Measurements from ENCODE around the gene TNFSF12.
A peak's percentile ranks its signal among the peaks of the same experiment; 100 is the strongest.

TNFSF12 gene

DNA sequence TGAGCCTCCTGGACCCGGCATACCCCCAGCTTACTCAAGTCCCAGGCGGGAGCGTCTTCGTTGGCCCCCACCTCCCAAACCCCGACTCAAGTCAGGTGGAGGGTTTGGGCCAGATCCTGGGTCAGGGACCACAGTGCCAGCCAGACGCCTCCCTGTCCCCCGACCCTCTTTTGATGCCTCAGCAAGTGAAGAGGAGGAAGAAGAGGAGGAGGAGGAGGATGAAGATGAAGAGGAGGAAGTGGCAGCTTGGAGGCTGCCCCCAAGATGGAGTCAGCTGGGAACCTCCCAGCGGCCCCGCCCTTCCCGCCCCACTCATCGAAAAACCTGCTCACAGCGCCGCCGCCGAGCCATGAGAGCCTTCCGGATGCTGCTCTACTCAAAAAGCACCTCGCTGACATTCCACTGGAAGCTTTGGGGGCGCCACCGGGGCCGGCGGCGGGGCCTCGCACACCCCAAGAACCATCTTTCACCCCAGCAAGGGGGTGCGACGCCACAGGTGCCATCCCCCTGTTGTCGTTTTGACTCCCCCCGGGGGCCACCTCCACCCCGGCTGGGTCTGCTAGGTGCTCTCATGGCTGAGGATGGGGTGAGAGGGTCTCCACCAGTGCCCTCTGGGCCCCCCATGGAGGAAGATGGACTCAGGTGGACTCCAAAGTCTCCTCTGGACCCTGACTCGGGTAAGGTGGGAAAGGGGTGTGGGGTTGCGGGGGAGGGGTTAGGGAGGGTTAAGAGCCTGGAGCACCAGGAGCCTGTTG lies 14.4 kb downstream of the TNFSF12 start:
- DNase-seq (ENCODE audit: low read depth in 1 of 2, low spot score in 1 of 2): no peak

GRCh38 chr17:7569571-7569970 lies 20.7 kb downstream of the TNFSF12 start:
- DNase-seq (ENCODE audit: low read depth in 1 of 2, low spot score in 1 of 2): no peak

DNA sequence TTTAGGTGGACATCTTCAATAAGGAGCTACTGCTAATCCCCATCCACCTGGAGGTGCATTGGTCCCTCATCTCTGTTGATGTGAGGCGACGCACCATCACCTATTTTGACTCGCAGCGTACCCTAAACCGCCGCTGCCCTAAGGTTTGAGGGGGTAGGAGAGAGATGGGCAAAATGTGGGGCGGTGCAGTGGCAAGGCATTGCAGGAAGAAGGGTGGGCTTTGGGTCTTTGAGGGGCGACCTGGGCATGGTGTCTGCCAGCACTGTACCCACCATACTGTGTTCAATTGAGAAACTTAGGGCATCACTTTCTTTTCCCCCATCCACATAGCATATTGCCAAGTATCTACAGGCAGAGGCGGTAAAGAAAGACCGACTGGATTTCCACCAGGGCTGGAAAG lies 21.5 kb downstream of the TNFSF12 start:
- DNase-seq (ENCODE audit: low read depth in 1 of 2, low spot score in 1 of 2): no peak

DNA sequence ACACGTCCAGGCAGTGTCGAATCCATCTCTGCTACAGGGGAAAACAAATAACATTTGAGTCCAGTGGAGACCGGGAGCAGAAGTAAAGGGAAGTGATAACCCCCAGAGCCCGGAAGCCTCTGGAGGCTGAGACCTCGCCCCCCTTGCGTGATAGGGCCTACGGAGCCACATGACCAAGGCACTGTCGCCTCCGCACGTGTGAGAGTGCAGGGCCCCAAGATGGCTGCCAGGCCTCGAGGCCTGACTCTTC lies 23.4 kb downstream of the TNFSF12 start:
- DNase-seq (ENCODE audit: low read depth in 1 of 2, low spot score in 1 of 2): no peak

GRCh38 chr17:7572588-7573323 lies 23.9 kb downstream of the TNFSF12 start:
- peak; percentile 99 for DNase-seq (ENCODE audit: low read depth in 1 of 2, low spot score in 1 of 2)

- DNase-seq (ENCODE audit: low read depth in 1 of 2, low spot score in 1 of 2): peak; percentile 83 to 84
Measured at GRCh38 chr17:7573324-7574080, 24.6 kb downstream of the TNFSF12 start.

GRCh38 chr17:7574176-7574953 lies 25.5 kb downstream of the TNFSF12 start:
- no peak for DNase-seq (ENCODE audit: low read depth in 1 of 2, low spot score in 1 of 2)

DNA sequence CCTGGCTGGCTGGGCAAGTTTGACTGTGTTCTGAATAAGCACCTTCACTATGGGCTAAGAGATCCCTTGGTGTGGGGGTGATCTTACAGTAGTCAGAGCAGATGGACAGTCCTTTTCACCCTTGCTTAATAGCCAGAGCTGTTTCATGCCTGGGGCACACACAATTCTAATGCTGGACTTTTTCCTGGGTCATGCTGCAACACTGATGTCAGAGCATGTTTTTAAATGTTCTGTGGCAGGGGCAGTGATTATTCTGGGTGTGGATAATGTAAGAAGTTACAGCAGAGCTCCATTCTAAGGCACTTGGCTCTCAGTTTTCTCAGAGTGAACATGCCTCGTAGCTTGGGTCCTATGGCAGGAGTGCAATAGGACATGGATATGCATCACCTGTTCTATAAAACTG lies 26.6 kb downstream of the TNFSF12 start:
- no peak for DNase-seq (ENCODE audit: low read depth in 1 of 2, low spot score in 1 of 2)

- no peak for DNase-seq (ENCODE audit: low read depth in 1 of 2, low spot score in 1 of 2)
Measured at GRCh38 chr17:7575959-7576358, 27.1 kb downstream of the TNFSF12 start.

DNA sequence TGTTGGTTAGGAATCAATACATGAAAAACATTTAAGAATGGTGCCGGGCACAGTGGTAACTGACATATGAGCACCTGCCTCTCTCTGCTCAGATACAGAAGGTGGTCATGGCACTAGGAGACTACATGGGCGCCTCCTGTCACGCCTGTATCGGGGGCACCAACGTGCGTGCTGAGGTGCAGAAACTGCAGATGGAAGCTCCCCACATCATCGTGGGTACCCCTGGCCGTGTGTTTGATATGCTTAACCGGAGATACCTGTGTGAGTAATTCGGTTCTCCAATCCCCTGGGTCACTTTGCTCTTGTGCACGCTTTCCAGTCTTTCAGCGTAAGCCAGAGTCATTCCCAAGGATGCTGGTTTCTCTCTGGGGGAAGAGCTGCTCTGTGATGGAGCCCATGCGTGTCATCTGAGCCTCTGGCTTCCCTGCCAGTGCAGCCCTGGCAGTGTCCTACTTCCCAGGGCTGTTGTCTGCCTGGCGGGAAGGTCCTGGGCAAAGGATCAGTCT lies 27.6 kb downstream of the TNFSF12 start:
- DNase-seq (ENCODE audit: low read depth in 1 of 2, low spot score in 1 of 2): no peak

- DNase-seq (ENCODE audit: low read depth in 1 of 2, low spot score in 1 of 2): no peak
Measured at GRCh38 chr17:7577327-7578199, 28.7 kb downstream of the TNFSF12 start.

DNA sequence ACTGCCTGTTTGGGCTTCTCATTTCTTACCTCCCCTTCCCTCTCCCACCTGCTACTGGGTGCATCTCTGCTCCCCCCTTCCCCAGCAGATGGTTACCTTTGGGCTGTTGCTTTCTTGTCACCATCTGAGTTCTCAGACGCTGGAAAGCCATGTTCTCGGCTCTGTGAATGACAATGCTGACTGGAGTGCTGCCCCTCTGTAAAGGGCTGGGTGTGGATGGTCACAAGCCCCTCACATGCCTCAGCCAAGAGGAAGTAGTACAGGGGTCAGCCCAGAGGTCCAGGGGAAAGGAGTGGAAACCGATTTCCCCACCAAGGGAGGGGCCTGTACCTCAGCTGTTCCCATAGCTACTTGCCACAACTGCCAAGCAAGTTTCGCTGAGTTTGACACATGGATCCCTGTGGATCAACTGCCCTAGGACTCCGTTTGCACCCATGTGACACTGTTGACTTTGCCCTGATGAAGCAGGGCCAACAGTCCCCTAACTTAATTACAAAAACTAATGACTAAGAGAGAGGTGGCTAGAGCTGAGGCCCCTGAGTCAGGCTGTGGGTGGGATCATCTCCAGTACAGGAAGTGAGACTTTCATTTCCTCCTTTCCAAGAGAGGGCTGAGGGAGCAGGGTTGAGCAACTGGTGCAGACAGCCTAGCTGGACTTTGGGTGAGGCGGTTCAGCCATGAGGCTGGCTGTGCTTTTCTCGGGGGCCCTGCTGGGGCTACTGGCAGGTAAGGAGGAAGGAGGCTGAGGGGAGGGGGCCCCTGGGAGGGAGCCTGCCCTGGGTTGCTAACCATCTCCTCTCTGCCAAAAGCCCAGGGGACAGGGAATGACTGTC lies 30.4 kb downstream of the TNFSF12 start, which contains the start of gene CD68:
Gene CD68 (plus strand): TSS at position 638 of the 833 bp plus-strand sequence. CDS start 40 bp downstream, at position 678.
- DNase-seq (ENCODE audit: low read depth in 1 of 2, low spot score in 1 of 2): no peak

DNA sequence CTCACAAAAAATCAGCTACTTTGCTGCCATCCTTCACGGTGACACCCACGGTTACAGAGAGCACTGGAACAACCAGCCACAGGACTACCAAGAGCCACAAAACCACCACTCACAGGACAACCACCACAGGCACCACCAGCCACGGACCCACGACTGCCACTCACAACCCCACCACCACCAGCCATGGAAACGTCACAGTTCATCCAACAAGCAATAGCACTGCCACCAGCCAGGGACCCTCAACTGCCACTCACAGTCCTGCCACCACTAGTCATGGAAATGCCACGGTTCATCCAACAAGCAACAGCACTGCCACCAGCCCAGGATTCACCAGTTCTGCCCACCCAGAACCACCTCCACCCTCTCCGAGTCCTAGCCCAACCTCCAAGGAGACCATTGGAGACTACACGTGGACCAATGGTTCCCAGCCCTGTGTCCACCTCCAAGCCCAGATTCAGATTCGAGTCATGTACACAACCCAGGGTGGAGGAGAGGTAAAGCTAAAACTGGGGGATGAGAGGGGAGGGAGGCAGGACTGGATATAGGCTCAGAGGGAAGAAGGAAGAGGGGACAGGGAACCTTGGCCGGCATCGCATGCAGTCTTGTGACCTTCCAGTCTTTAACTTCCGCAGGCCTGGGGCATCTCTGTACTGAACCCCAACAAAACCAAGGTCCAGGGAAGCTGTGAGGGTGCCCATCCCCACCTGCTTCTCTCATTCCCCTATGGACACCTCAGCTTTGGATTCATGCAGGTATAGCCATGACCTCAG lies 31.2 kb downstream of the TNFSF12 start:
- no peak for DNase-seq (ENCODE audit: low read depth in 1 of 2, low spot score in 1 of 2)

DNA sequence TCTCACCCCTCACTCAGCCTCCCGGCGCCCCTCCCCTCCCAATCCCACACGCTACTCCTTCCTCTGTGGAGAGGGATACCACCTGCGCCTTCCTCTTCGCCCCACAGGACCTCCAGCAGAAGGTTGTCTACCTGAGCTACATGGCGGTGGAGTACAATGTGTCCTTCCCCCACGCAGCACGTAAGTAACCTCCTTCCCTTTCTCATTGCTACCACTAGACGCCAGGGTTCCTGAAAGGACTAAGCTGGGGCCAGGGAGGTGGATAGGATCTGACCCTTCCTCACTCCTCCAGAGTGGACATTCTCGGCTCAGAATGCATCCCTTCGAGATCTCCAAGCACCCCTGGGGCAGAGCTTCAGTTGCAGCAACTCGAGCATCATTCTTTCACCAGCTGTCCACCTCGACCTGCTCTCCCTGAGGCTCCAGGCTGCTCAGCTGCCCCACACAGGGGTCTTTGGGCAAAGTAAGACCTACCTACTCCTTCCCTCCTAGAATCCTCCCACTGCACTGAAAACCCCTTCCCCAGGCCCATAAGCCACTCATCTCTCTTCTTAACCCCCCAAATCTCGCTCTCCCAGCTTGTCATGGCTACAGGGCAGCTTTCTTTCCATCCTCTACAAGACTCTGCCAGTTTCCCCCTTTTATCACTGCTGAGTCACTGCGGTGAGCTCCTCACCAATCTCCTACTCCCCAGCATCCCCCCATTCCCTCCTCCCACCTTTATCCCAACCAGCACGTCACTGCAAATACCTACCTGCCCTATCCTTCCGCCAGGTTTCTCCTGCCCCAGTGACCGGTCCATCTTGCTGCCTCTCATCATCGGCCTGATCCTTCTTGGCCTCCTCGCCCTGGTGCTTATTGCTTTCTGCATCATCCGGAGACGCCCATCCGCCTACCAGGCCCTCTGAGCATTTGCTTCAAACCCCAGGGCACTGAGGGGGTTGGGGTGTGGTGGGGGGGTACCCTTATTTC lies 32.0 kb downstream of the TNFSF12 start:
- no peak for DNase-seq (ENCODE audit: low read depth in 1 of 2, low spot score in 1 of 2)

DNA sequence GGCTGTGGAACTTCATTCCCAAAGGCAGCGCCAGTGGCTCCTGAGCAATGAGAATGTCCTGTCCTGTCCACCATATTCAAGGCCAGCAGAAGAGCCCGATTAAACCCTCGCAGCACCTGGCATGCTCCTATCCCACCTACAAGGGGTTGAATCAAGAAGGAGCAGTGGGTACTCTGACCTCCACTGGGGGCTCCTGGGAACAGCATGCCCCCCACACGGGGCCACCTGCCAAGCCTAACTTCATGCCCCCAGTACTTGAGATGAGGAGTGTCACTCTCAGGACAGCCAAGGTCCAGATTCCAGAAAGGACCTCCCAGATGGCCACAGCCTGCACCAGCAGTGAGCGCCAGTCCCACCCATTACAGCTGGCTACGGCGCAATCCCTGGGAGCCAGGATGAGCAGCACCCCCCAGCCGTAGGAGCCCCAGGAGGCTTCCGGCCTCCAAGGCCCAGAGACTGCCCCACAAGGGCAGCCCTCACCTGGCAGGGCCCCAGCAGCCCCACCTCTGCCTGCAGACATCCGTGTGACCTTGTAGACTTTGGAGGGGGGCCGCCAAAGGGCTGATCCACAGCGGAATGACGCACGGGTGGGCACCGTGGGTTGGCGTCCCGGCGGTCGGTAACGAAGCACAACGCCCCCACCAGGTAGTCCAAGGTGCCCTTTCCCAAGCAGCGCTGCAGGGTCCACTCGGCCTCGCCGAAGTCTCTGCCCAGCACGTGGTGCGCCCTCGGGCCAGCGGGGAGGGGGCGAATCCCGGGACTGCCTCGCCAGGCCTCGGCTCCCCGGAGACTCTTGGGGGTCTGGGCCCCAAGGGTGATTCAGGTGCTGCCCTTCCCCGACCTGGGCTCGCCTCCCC lies 33.8 kb downstream of the TNFSF12 start:
- DNase-seq (ENCODE audit: low read depth in 1 of 2, low spot score in 1 of 2): no peak
